HG03457 (cell line): ENCODE measurements around the gene TP53TG5.
"Not testable (repeated sequence)": the region's sequence is repeated elsewhere in the genome, so short reads cannot be mapped to it uniquely, and the experiment has no call there.

Experiments
- ATAC-seq: cut with Tn5 transposase; IDR thresholded peaks from one replicate; pipeline ENCODE4 v1.9.1; 2021; ENCODE audit warnings: moderate number of reproducible peaks; ENCODE audit not compliant: unreplicated experiment

The TP53TG5 gene

DNA sequence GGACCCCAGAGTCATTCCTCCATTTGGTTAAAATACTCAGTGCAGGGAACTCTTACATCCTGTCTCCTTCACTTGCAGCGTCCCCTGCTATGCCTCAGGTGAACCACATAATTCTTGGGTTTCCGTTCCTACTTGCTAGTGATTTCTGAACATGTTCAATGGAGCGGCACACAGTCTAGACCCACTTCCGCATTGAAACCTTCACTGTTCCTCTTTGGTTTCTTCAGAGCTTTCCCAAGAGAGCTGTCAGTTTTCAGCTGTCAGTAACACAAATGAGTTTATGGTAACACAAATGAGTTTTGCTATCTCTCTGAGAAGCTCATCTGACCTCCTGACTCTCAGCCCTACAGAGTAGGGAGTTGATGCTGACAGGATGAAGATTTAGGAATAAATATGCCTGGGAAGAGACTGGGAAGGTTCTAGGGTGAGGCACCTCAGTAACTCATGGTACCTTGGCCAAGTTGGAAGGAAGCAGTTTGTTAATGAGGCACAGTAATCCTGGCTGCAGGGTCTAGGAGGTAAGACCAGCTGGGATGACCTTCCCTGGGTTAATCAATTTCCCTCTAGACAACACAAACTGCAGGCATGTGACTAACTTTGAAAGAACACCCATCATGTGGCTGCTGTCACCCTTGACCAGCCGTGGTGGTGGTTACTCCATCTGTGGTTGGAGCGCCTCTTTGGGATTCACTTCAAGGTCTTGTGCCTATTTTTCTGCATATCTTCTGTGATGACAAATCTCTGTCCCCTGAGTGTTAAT is 9.7 kb downstream of the TP53TG5 start:
- ATAC-seq = peak; percentile 52

- ATAC-seq = no peak
These were observed 11.0 kb downstream of the TP53TG5 start for GRCh38 chr20:45367126-45367525.

DNA sequence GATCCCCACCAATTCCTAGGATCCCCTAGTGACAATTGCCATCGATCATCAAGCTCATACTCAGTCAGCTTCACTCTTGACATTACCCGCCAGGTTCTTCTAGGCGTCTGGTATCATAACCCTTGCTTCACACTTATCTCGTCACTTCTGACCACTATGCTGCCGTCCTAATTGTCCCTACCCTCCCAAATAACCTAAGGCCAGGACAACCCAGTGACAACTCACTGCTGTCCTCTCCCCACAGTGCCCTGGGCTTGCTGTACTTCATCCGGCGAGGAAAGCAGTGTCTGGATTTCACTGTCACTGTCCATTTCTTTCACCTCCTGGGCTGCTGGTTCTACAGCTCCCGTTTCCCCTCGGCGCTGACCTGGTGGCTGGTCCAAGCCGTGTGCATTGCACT is 11.5 kb downstream of the TP53TG5 start:
- no peak for ATAC-seq

- ATAC-seq = no peak
These were observed 11.9 kb downstream of the TP53TG5 start for GRCh38 chr20:45366192-45366591.

DNA sequence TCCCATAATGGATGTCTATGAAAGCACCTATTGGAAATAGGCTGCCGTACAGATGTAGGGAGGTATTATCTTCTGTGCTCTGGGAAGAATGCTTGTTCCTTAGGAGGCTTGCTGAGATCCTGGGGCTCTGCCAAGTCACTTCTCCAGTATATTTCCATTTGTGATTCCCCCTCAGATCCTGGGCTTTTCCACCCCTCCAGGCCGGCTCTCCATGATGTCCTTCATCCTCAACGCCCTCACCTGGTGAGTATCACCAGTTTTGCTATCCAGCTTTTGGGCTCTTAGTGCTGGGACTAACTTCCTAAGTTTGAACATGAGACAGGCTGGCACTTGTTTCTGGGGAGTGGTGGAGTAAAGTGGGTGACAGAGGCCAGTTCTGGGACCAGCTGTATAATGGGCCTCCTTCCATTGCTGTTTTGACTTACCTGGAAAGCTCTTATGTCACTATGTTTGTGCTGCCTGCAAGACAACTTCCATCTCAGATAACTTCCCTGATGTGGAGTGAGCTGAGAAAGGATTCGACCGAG is 12.6 kb downstream of the TP53TG5 start:
- no peak for ATAC-seq

DNA sequence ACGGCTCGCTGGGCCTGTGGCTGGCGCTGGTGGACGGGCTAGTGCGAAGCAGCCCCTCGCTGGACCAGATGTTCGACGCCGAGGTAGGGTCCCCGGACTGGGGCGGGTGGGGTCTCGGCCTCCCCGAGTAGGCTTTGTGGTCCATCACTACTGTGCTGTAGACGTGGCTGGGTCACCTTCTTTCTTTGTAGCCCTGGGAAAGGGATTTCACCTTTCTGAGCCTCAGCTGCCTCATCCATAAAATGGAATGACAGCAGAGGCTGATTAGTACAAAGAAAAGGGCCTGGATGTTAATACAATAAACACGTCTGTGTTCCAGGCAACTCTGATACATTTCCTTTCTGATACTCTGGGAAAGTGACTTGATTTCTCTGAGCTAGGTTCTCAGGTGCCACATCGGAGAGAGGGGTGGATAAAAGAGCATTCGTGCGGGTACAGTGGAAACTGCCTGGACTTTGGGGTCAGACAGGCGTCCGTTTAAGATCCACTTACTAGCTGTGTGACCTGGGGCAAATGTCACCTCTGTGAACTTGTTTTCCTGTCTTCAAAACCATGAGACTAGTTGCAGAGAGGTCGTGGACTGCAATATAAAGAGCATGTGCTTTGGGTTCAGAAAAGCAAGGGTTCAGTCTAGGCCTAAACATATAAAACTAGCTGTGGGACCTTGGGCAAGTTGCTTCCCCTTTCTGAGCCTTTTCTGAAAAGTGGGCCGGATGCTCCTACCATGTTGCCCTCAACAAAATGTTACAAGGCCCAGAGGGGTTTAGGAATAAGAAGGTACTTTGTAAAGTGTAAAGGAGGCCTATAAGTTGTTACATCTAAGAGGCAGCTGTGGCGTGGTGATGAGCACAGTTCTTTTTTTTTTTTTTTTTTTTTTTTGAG is 14.3 kb downstream of the TP53TG5 start:
- ATAC-seq = peak; percentile 1

- peak; percentile 62 for ATAC-seq
These were observed 15.1 kb downstream of the TP53TG5 start, which contains the start of gene SYS1 for GRCh38 chr20:45362804-45363610. Gene SYS1 (plus strand): TSS chr20:45363156. CDS start chr20:45363532, 376 bp downstream.

DNA sequence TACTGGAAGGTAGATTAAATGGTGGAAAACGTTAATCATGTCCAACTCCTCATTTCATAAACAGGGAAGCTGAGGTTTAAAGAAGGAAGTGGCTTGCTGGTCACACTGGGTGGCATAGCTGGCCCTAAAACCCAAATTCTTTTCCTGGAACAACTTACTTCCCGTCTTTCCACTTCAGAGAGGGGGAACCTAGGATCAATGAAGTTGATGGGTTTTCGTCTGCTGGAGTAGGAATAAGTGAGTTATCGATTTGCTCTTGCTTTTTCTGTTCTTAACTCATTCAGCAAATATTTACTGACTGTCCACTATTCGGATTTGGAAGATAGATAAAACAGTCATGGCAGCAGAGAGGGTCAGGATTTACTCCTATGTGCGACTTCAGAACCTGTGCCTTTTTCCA is 16.3 kb downstream of the TP53TG5 start:
- no peak for ATAC-seq

DNA sequence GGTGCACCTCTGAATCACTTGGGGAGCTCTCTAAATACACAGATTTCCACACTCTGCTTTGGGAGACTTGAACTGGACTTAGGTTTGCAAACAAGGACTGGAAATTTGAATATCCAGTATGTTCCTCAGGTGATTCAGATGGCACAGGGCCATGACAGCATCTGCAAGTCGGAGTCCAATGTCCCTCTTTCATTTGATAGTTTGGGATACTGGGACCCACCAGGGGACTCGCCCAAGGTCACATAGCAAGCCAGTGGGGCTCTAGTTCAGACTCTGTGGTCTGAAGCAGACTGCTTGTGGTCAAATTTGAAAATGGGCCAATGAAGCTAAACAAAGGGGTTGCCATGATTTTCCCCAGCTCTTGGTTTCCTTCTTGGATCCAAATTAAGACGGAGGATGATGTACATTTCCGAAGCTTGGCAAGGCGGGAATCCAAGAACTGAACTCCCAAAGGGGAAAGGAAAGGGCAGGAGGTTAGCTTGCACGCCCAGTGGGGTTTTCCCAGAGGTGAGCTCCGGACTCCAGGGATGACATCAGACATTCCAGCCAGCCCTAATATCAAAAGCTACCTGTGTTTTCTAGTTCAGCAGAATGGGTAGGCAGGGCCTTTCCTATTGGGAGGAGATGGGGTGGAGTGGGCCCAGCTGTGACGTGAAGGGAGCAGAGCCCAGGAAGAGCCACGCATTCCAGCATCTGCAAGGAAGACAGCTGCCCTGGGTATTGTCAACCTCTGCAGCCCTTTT is 18.5 kb downstream of the TP53TG5 start:
- no peak for ATAC-seq

DNA sequence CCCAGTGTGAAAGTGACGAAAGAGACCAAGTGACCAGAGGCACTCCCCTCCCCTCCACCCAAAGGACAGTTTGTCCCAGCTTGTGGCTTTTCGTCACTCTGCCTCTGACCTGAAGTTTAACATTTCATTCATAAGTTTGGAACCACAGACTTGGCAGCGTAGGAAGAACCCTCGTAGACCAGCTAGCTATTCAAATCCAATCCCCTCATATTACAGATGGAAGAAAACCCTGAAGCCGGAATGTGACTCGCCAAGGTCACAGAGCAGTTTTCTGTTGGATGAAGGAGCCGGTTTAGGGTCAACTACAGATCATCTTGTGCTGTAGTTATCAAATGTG is 19.1 kb downstream of the TP53TG5 start:
- no peak for ATAC-seq

- no peak for ATAC-seq
These were observed 19.6 kb downstream of the TP53TG5 start for GRCh38 chr20:45358282-45359068.

GRCh38 chr20:45355209-45356084 is 22.7 kb downstream of the TP53TG5 start:
- ATAC-seq = no peak

DNA sequence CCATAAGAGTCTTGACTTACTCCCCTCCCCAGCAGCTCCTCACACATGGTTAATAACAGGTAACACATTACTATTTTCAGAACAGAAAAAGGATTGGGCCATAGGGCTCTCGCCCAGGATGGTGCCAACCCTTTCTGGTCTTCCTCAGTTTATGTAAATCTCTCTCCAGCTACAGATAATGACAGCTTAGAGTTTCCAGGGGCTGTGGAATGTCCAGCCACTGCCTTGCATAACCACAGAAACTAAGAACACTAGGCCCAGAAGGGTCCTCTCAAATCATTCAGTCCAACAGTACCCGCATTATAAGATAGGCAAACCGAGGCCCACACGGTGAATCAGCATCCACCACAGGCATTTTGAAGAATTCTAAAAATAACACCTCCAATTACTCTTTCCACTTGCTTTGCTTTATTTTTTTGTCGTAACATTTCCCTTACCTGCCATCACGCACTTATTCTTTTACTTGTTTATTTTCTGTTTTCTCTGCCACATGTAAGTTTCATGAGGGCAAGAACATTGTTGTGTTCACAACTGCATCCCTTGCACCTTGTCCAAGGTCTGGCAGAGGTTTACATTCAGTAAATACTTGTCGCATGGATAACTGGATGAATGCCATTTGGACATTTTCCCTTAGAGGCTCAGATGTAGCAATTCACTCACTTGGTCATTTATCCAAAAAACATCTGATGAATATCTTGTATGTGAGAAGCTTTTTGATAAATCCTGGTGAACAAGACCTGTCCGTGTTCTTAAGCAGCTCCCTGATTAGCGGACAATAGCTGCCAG is 23.5 kb downstream of the TP53TG5 start:
- no peak for ATAC-seq

- no peak for ATAC-seq
These were observed 24.4 kb downstream of the TP53TG5 start for GRCh38 chr20:45353746-45354145.

- no peak for ATAC-seq
These were observed 25.4 kb downstream of the TP53TG5 start for GRCh38 chr20:45352729-45353128.

DNA sequence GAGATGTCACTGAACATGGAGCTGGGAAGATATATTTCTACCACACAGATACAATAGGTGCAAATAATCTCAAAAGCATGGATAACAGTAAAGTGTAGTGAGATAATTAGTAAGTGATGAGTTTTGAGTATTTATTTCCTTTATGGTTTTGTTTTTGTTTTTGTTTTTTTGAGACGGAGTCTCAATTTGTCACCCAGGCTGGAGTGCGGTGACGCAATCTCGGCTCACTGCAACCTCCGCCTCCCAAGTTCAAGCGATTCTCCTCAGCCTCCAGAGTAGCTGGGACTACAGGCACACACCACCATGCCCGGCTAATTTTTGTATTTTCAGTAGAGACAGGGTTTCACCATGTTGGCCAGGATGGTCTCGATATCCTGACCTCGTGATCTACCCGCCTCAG is 27.3 kb downstream of the TP53TG5 start:
- not testable (repeated sequence) for ATAC-seq

- ATAC-seq = no peak
These were observed 27.9 kb downstream of the TP53TG5 start for GRCh38 chr20:45350217-45350616.
